OCI-LY1 (cell line): ENCODE results near the gene ERAS.

Experiments
- H2AFZ ChIP-seq: fragments of 200-600 bp; sonication (generic), shearing (Covaris generic); 2 replicates; pipeline ENCODE4 v1.6.0; 2014; ENCODE audit warnings: antibody characterized with exemption, mild to moderate bottlenecking, low read length
- H3F3A ChIP-seq: fragments of 200-600 bp; sonication (generic), shearing (Covaris generic); 2 replicates; pipeline ENCODE4 v1.6.0; 2014; ENCODE audit warnings: mild to moderate bottlenecking, antibody characterized with exemption, low read length, moderate library complexity; ENCODE audit not compliant: insufficient read depth
- H3K27ac ChIP-seq: fragments of 200-600 bp; sonication (generic); 2 replicates; pipeline ENCODE4 v1.5.1; 2014; ENCODE audit warnings: low read length, mixed run types, mild to moderate bottlenecking, low read depth; ENCODE audit not compliant: poor library complexity, severe bottlenecking
- H3K27me3 ChIP-seq: fragments of 200-600 bp; sonication (generic); 2 replicates; pipeline ENCODE4 v1.6.0; 2014; ENCODE audit warnings: antibody characterized with exemption, mild to moderate bottlenecking, low read length, moderate library complexity; ENCODE audit not compliant: insufficient read depth
- H3K36me3 ChIP-seq: fragments of 200-600 bp; sonication (generic); 2 replicates; pipeline ENCODE4 v1.6.1; 2014; ENCODE audit warnings: mild to moderate bottlenecking, antibody characterized with exemption, low read length, moderate library complexity, mixed read lengths; ENCODE audit not compliant: insufficient read depth
- H3K4me1 ChIP-seq: fragments of 200-600 bp; sonication (generic); 2 replicates; pipeline ENCODE4 v1.5.1; 2014; ENCODE audit warnings: mild to moderate bottlenecking, low read length, moderate library complexity; ENCODE audit not compliant: insufficient read depth, severe bottlenecking
- H3K4me2 ChIP-seq: fragments of 200-600 bp; sonication (generic), shearing (Covaris generic); 2 replicates; pipeline ENCODE4 v1.6.1; 2014; ENCODE audit warnings: low read length
- H3K4me3 ChIP-seq: fragments of 200-600 bp; sonication (generic); 2 replicates; pipeline ENCODE4 v1.5.1; 2014; ENCODE audit warnings: low read length, low read depth, mild to moderate bottlenecking, mixed read lengths; ENCODE audit not compliant: poor library complexity, severe bottlenecking
- H3K79me2 ChIP-seq: fragments of 200-600 bp; shearing (Covaris generic); 2 replicates; pipeline ENCODE4 v1.6.1; 2016; ENCODE audit warnings: mixed run types, low read length, mixed read lengths; ENCODE audit not compliant: insufficient read depth
- H3K9ac ChIP-seq: fragments of 200-600 bp; sonication (generic), shearing (Covaris generic); 2 replicates; pipeline ENCODE4 v1.6.1; 2014; ENCODE audit warnings: mild to moderate bottlenecking, low read length, mixed read lengths
- H3K9me2 ChIP-seq: fragments of 200-600 bp; sonication (generic), shearing (Covaris generic); 2 replicates; pipeline ENCODE4 v1.6.1; 2014; ENCODE audit warnings: low read depth, mild to moderate bottlenecking, low read length, mixed read lengths
- H3K9me3 ChIP-seq: fragments of 200-600 bp; shearing (Covaris generic); 2 replicates; pipeline ENCODE4 v1.6.1; 2014; ENCODE audit warnings: low read length, mixed read lengths
- H4K20me1 ChIP-seq: fragments of 200-600 bp; sonication (generic), shearing (Covaris generic); 2 replicates; pipeline ENCODE4 v1.6.0; 2016; ENCODE audit warnings: mild to moderate bottlenecking, low read length; ENCODE audit not compliant: insufficient read depth
- EZH2 ChIP-seq: fragments of 200-600 bp; sonication (generic), shearing (Covaris generic); IDR thresholded peaks from 2 replicates; pipeline ENCODE4 v1.8.0; 2017; ENCODE audit warnings: borderline replicate concordance, mixed run types, mild to moderate bottlenecking, antibody characterized with exemption, low read length, moderate library complexity, mixed read lengths
- TF ChIP-seq, protein P1 (sequence below): fragments of 200-600 bp; sonication (generic), shearing (Covaris generic); IDR thresholded peaks from 2 replicates; pipeline ENCODE4 v1.5.1; 2017; ENCODE audit warnings: mild to moderate bottlenecking, antibody characterized with exemption, low read length, moderate library complexity, mixed read lengths

ERAS gene

DNA sequence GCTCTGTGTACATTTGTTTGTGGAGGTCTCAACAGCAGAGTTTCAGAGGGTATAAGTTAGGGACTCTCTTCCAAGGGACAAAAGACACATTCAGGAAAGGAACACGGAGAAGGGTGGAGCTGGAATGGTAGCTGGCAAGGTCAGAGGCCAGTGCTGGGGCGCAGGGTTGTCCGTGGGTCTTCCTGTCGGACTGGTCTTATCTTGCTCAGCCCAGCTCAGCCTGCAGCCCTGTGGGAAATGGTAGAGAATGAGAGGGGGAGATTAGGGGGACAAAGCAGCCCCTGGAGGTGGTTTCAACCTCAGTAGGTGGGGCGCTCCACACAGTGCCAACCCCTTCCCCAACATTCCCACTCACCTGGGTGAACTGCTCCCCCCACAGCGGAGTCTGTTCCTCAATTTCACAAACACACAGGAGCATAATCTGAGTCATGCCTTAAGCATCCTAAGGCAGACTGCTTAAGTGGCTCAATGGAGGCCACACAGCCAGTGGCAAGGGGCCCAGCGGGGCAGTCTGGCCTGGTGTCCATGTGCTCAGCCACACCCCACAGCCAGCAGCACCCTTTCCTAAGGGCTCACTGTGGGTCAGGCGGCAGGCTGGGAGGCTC, 31.3 kb upstream of the ERAS start:
- Histone ChIP-seq H3K27ac (no peak overlapping the region), H3K27me3 (no peaks in the 10 kb centered on the region), H3K4me3 (no peak overlapping the region), H3K36me3 (no peaks in the 10 kb centered on the region), H4K20me1 (no peaks in the 10 kb centered on the region), H3K79me2 (no peaks in the 10 kb centered on the region), H3K9me3 (no peaks in the 10 kb centered on the region), H3K9me2 (no peaks in the 10 kb centered on the region), H3K9ac (no peak overlapping the region), H3K4me2 (no peak overlapping the region), H3F3A (no peaks in the 10 kb centered on the region), H3K4me1 (no peaks in the 10 kb centered on the region), H2AFZ (no peak overlapping the region)
- TF ChIP-seq EZH2: no peak
- TF ChIP-seq, protein P1, sequence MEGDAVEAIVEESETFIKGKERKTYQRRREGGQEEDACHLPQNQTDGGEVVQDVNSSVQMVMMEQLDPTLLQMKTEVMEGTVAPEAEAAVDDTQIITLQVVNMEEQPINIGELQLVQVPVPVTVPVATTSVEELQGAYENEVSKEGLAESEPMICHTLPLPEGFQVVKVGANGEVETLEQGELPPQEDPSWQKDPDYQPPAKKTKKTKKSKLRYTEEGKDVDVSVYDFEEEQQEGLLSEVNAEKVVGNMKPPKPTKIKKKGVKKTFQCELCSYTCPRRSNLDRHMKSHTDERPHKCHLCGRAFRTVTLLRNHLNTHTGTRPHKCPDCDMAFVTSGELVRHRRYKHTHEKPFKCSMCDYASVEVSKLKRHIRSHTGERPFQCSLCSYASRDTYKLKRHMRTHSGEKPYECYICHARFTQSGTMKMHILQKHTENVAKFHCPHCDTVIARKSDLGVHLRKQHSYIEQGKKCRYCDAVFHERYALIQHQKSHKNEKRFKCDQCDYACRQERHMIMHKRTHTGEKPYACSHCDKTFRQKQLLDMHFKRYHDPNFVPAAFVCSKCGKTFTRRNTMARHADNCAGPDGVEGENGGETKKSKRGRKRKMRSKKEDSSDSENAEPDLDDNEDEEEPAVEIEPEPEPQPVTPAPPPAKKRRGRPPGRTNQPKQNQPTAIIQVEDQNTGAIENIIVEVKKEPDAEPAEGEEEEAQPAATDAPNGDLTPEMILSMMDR: no peak

DNA sequence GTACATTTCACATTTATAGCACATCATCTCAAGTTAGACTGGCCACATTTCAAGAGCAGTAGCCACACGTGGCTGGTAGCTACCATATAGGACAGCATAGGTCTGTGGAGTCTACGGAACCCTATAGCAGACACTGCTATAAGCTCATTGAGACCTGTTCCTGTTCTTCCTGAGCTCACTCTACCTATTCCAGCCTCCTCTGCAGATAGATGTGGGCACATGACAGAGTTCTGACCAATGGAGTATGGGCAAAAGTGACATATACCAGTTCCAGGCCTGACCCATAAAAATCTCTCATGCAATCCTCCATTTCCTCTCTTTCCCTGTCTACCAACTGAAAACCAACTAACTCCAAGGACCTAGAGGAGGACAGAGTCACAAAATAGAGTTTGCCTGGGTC, 28.0 kb upstream of the ERAS start:
- no peak overlapping the region for H3K9ac ChIP-seq
- no peaks in the 10 kb centered on the region for H3K9me2 ChIP-seq
- no peaks in the 10 kb centered on the region for H3K79me2 ChIP-seq
- H3K36me3 ChIP-seq: no peaks in the 10 kb centered on the region
- no peak overlapping the region for H3K4me3 ChIP-seq
- H2AFZ ChIP-seq: no peak overlapping the region
- H3K4me2 ChIP-seq: no peak overlapping the region
- no peaks in the 10 kb centered on the region for H3K27me3 ChIP-seq
- H3K27ac ChIP-seq: no peak overlapping the region
- TF ChIP-seq EZH2: no peak
- TF ChIP-seq, protein P1: no peak
- no peaks in the 10 kb centered on the region for H3K9me3 ChIP-seq
- peaks cover 15% of the 10 kb centered on the region for H3K4me1 ChIP-seq
- H3F3A ChIP-seq: no peaks in the 10 kb centered on the region
- no peaks in the 10 kb centered on the region for H4K20me1 ChIP-seq

DNA sequence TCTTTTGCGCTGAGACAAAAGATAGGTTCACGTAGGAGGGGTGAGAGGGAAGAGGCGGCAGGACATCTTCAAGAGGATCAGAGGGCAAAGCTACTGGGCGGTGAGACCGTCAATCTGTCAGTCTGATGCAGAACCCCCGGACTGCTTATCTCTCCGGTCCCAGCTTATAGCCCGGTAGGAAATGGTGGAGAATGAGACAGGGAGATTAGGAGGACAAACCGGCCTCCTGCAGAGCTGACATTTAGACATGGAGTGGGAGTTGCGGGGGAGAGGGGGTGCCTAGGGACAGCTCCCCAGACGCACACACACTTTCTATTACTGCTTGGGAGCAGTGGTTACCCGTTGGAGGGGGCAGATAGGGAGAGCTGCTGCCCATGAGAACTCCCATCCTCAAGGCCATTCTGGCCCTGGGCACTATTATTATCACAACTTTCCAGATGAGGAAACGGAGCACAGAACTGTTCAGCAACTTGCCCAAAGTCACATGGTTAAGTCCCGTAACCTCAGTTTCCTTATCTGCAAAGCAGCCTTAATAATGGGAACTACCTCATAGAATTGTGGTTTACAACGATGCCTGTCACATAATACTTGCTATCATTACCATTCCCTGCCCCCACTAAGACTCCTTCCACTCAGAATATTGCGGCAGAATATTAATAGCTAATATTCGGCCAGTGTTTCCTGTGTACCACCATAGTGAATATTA, 25.6 kb upstream of the ERAS start:
- Histone ChIP-seq H4K20me1 (no peaks in the 10 kb centered on the region), H2AFZ (no peak overlapping the region), H3K27me3 (no peaks in the 10 kb centered on the region), H3K4me1 (peaks cover 15% of the 10 kb centered on the region), H3K9me2 (no peaks in the 10 kb centered on the region), H3K9ac (peak overlapping the region; percentile 98), H3F3A (no peaks in the 10 kb centered on the region), H3K9me3 (no peaks in the 10 kb centered on the region), H3K27ac (peak overlapping the region; percentile 75), H3K4me3 (peak overlapping the region; percentile 83), H3K36me3 (no peaks in the 10 kb centered on the region), H3K4me2 (peak overlapping the region; percentile 99), H3K79me2 (no peaks in the 10 kb centered on the region)
- TF ChIP-seq EZH2: no peak
- TF ChIP-seq, protein P1: no peak
